ENCODE measurements around the gene RERE.

The RERE gene

DNA sequence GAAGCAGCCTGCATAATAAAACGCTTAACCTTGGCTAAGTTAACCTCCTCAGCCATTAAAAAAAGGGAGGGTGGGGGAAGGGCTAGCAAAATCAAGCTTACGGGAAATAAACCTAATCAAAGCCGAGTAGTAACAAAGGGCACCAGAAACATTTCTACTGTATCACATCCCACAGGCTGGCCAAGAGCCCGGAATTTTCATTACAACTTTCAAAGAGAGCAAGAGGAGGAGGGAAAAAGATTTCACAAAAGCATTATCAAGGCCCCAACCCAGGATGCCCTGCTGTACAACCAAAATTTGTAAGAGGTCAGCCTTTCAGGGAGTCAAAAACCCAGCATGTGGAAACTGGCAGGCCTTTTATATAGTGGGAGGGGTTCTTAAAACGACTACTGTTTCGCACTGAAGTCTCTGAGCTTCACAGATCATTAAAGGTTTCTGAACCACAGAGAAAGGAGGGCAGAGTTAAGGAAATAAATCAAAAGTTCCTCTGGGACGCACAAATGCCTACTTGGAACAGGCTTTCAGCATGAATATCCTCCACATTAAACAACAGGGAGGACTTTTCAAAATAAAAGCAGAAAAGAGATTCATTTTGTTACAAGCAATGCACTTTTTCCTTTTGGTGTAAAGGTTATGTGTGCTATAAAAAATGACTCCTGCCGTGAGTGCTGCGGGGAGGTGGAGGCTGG, 409.1 kb downstream of the RERE start:
- Histone ChIP-seq H3K27ac (ENCODE audit: low read depth, low read length, severe bottlenecking) (peak overlapping the region; percentile 60), H3K9me3 (ENCODE audit: control insufficient read depth, low read length) (no peaks in the 10 kb centered on the region), H3K4me3 (ENCODE audit: extremely low read depth, insufficient read depth, low read length, poor library complexity, severe bottlenecking) (no peak overlapping the region), H3K36me3 (ENCODE audit: control insufficient read depth, insufficient read depth, low read length) (peaks cover 80% of the 10 kb centered on the region), H3K4me1 (ENCODE audit: control insufficient read depth, insufficient read depth, low read length, poor library complexity, severe bottlenecking) (peaks cover 3% of the 10 kb centered on the region)
- 55 to 59% methylated on average over 3 to 4 of the region's 9 CpGs for WGBS, 2 experiments (ENCODE audit: insufficient coverage in 2 of 2)

DNA sequence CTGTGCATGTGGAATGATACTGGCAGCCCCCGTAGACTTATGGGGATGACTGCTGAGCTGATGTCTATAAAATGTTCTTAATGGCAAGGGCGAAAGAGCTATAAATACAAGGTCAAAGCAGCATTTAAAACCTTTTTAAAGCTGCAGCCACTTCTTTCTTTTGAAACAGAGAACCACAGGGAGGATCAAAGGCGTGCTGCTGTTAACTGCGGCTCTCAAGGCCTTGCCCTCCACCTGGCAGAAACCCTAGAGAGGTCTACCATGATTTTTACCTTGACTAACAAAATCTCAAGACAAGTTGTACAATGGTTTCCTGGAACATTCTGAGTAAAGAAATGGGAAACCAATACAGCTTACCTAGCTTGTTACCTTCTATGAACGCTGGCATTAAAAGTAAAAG, 409.8 kb downstream of the RERE start:
- WGBS, 2 experiments (ENCODE audit: insufficient coverage in 2 of 2), result 80 to 92% methylated on average over 3 to 4 of the region's 5 CpGs
- H3K4me3 ChIP-seq (ENCODE audit: extremely low read depth, insufficient read depth, low read length, poor library complexity, severe bottlenecking), result no peak overlapping the region
- H3K36me3 ChIP-seq (ENCODE audit: control insufficient read depth, insufficient read depth, low read length), result peaks cover 78% of the 10 kb centered on the region
- H3K9me3 ChIP-seq (ENCODE audit: control insufficient read depth, low read length), result no peaks in the 10 kb centered on the region
- no peak overlapping the region for H3K27ac ChIP-seq (ENCODE audit: low read depth, low read length, severe bottlenecking)
- peaks cover 3% of the 10 kb centered on the region for H3K4me1 ChIP-seq (ENCODE audit: control insufficient read depth, insufficient read depth, low read length, poor library complexity, severe bottlenecking)

GRCh38 chr1:8406960-8407359, 410.5 kb downstream of the RERE start:
- Histone ChIP-seq H3K4me1 (ENCODE audit: control insufficient read depth, insufficient read depth, low read length, poor library complexity, severe bottlenecking) (peaks cover 3% of the 10 kb centered on the region), H3K9me3 (ENCODE audit: control insufficient read depth, low read length) (no peaks in the 10 kb centered on the region), H3K36me3 (ENCODE audit: control insufficient read depth, insufficient read depth, low read length) (peaks cover 84% of the 10 kb centered on the region), H3K27ac (ENCODE audit: low read depth, low read length, severe bottlenecking) (no peak overlapping the region), H3K4me3 (ENCODE audit: extremely low read depth, insufficient read depth, low read length, poor library complexity, severe bottlenecking) (no peak overlapping the region)
- WGBS, 2 experiments (ENCODE audit: insufficient coverage in 2 of 2), result 100% methylated on average over 2 of the region's 4 CpGs

GRCh38 chr1:8406011-8406410, 411.4 kb downstream of the RERE start:
- Histone ChIP-seq H3K4me1 (ENCODE audit: control insufficient read depth, insufficient read depth, low read length, poor library complexity, severe bottlenecking) (peaks cover 3% of the 10 kb centered on the region), H3K27ac (ENCODE audit: low read depth, low read length, severe bottlenecking) (no peak overlapping the region), H3K36me3 (ENCODE audit: control insufficient read depth, insufficient read depth, low read length) (peaks cover 83% of the 10 kb centered on the region), H3K9me3 (ENCODE audit: control insufficient read depth, low read length) (no peaks in the 10 kb centered on the region), H3K4me3 (ENCODE audit: extremely low read depth, insufficient read depth, low read length, poor library complexity, severe bottlenecking) (no peak overlapping the region)
- WGBS, 2 experiments (ENCODE audit: insufficient coverage in 2 of 2), result 93 to 98% methylated on average over 4 to 6 of the region's 7 CpGs

DNA sequence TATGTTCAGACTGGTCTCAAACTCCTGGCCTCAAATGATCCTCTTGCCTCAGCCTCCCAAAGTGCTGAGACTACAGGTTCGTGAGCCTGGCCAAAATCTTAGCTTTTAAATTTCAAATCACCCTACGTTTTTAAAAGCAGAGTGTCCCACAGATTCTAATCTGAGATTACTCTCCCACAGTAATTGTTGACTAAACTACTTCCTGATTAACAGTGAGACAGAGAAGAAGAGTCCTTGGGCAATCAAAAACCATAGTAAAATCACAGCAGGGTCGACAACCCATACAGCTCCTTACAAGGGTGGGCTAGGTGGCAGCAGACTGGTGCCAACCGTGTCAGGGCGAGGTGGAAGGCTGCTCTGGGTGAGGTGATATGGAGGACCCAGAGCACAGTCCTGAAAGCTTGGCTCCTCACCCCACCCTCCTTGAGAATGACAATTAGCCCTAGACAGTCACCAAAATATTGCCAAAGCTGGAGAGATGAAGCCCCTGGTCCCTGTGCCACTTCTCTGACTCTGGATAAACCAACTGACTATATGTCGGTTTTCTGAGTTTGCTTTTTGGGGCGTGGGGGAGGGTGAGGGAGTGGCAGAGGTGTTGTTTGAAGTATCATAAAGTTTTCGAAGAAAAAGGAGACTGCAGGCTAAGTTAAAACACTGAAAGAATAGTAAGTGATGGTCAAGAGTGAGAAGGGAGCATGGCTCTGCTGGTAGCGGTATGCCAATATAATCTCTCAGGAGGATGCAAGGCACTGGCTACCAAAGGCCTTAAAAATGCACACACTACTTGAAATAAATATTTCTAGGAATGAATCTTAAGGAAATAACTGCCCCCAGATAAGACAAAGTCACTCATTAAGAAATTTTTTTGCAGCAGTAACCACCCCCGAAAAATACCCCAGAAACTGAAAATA, 412.7 kb downstream of the RERE start:
- H3K36me3 ChIP-seq (ENCODE audit: control insufficient read depth, insufficient read depth, low read length), result peaks cover 85% of the 10 kb centered on the region
- 85 to 98% methylated on average over 4 to 7 of the region's 10 CpGs for WGBS, 2 experiments (ENCODE audit: insufficient coverage in 2 of 2)
- peaks cover 3% of the 10 kb centered on the region for H3K4me1 ChIP-seq (ENCODE audit: control insufficient read depth, insufficient read depth, low read length, poor library complexity, severe bottlenecking)

DNA sequence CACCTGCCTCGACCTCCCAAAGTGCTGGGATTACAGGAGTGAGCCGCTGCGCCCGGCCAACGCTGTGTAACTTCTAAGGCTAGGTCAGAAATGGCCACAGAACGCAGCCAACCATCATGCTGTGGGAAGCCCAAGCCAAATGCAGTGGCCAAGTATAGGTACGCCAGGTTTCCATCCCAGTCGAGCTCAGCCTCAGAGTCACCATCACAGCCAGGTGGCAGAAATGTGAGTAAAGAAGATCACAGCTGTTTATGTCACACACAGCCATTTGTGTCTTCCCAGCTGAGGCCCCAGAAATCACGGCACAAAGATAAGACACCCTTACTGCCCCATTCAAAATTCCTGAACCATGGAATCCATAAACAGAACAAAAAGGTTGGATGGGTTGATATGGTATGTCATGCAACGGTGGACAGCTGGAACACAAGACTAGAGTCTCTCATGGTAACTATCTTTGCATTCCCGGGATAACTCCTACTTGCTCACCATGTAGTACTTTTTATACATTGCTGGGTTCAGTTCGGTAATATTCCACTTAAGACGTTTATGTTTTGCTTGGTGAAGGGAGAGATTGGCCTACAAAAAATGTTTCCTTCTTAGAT, 415.2 kb downstream of the RERE start:
- 94 to 100% methylated on average over 9 to 10 of the region's 13 CpGs for WGBS, 2 experiments (ENCODE audit: insufficient coverage in 2 of 2)
- Histone ChIP-seq H3K36me3 (ENCODE audit: control insufficient read depth, insufficient read depth, low read length) (peaks cover 77% of the 10 kb centered on the region), H3K27ac (ENCODE audit: low read depth, low read length, severe bottlenecking) (no peak overlapping the region), H3K4me1 (ENCODE audit: control insufficient read depth, insufficient read depth, low read length, poor library complexity, severe bottlenecking) (peaks cover 14% of the 10 kb centered on the region), H3K4me3 (ENCODE audit: extremely low read depth, insufficient read depth, low read length, poor library complexity, severe bottlenecking) (no peak overlapping the region), H3K9me3 (ENCODE audit: control insufficient read depth, low read length) (no peaks in the 10 kb centered on the region)

More for the DNA sequence above, 412.7 kb downstream of the RERE start:
- Histone ChIP-seq H3K27ac (ENCODE audit: low read depth, low read length, severe bottlenecking) (no peak overlapping the region), H3K4me3 (ENCODE audit: extremely low read depth, insufficient read depth, low read length, poor library complexity, severe bottlenecking) (no peak overlapping the region), H3K9me3 (ENCODE audit: control insufficient read depth, low read length) (no peaks in the 10 kb centered on the region)

- peaks cover 70% of the 10 kb centered on the region for H3K36me3 ChIP-seq (ENCODE audit: control insufficient read depth, insufficient read depth, low read length)
- H3K4me3 ChIP-seq (ENCODE audit: extremely low read depth, insufficient read depth, low read length, poor library complexity, severe bottlenecking), result no peak overlapping the region
- no peaks in the 10 kb centered on the region for H3K9me3 ChIP-seq (ENCODE audit: control insufficient read depth, low read length)
- peaks cover 25% of the 10 kb centered on the region for H3K4me1 ChIP-seq (ENCODE audit: control insufficient read depth, insufficient read depth, low read length, poor library complexity, severe bottlenecking)
- no peak overlapping the region for H3K27ac ChIP-seq (ENCODE audit: low read depth, low read length, severe bottlenecking)
- 88 to 100% methylated on average over 1 of the region's 5 CpGs for WGBS, 2 experiments (ENCODE audit: insufficient coverage in 2 of 2)
Measured at GRCh38 chr1:8398677-8399076, 418.8 kb downstream of the RERE start.

DNA sequence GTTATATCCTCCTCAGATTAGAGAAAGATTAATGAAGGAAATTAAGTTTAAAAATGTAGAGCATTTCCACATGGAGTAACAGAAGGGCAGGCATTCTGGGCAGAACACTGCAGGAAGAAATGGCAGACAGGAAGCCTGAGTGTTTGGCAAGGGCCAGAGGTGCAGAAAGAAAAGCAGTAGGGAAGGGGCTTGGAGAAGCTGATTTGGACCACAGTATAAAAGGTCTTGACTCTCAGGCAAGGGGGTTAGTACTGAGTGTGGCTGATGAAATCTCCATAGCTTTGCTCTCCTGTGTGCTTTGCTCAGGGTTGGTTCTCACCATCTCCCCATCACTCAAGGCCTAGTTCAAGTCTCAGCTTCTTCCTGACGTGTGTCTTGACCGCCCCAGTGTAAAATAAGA, 419.4 kb downstream of the RERE start:
- WGBS, 2 experiments (ENCODE audit: insufficient coverage in 2 of 2), result 100% methylated on average over 2 of the region's 2 CpGs
- Histone ChIP-seq H3K4me3 (ENCODE audit: extremely low read depth, insufficient read depth, low read length, poor library complexity, severe bottlenecking) (no peak overlapping the region), H3K4me1 (ENCODE audit: control insufficient read depth, insufficient read depth, low read length, poor library complexity, severe bottlenecking) (peaks cover 25% of the 10 kb centered on the region), H3K9me3 (ENCODE audit: control insufficient read depth, low read length) (no peaks in the 10 kb centered on the region), H3K27ac (ENCODE audit: low read depth, low read length, severe bottlenecking) (peak overlapping the region; percentile 96), H3K36me3 (ENCODE audit: control insufficient read depth, insufficient read depth, low read length) (peaks cover 70% of the 10 kb centered on the region)

DNA sequence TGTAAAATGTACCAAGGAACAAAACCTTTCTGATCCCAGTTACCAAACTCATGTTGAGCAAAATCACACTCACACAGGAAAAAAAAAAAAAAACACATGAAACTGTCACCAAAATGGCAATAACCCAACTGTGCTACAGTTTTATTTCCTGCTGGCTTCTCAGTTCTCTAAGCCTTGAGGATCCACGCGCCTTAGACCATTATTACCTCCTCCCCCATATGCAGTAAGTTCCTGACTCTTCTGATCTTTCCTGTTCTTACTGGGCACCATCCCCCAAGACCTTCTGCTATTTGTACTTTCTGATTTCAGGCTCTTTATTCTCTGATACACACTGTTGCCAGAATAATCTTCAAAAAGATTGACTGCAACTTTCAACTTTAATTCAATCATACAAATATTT, 419.9 kb downstream of the RERE start:
- Histone ChIP-seq H3K4me3 (ENCODE audit: extremely low read depth, insufficient read depth, low read length, poor library complexity, severe bottlenecking) (no peak overlapping the region), H3K9me3 (ENCODE audit: control insufficient read depth, low read length) (no peaks in the 10 kb centered on the region), H3K27ac (ENCODE audit: low read depth, low read length, severe bottlenecking) (peak overlapping the region; percentile 96), H3K36me3 (ENCODE audit: control insufficient read depth, insufficient read depth, low read length) (peaks cover 72% of the 10 kb centered on the region), H3K4me1 (ENCODE audit: control insufficient read depth, insufficient read depth, low read length, poor library complexity, severe bottlenecking) (peaks cover 29% of the 10 kb centered on the region)
- WGBS, 2 experiments (ENCODE audit: insufficient coverage in 2 of 2), result 84 to 91% methylated on average over 2 of the region's 2 CpGs

DNA sequence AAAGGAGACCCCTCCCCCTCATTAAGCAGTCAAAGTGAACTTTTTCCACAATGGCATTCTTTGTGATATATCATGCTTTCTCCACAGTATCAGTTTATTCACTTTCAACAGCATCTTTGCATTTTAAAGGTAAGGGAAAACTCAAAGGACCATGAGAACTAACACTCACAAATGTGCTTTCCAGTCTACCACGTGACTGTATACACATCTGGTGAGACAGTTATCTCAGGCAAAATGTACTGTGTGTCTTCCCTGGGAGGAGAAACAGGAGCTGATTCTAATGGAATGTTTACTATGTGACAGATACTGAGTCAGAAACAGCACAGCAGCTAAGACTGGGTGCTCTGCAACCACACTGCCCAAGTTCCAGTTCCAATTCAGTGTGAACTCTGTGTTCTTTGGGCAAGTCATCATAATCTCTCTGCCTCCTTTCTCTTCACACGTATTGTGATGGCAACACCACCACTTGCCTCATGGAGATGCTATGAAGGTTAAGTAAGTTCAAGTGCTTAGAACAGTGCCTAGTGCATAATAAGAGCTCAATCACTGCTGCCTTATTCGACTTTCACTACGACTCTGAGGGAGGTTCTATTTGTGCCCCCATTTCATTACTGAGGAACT, 420.5 kb downstream of the RERE start:
- Histone ChIP-seq H3K27ac (ENCODE audit: low read depth, low read length, severe bottlenecking) (peak overlapping the region; percentile 96), H3K9me3 (ENCODE audit: control insufficient read depth, low read length) (no peaks in the 10 kb centered on the region), H3K36me3 (ENCODE audit: control insufficient read depth, insufficient read depth, low read length) (peaks cover 68% of the 10 kb centered on the region), H3K4me1 (ENCODE audit: control insufficient read depth, insufficient read depth, low read length, poor library complexity, severe bottlenecking) (peaks cover 29% of the 10 kb centered on the region), H3K4me3 (ENCODE audit: extremely low read depth, insufficient read depth, low read length, poor library complexity, severe bottlenecking) (no peak overlapping the region)
- WGBS, 2 experiments (ENCODE audit: insufficient coverage in 2 of 2), result 29 to 44% methylated on average over 1 of the region's 4 CpGs
